Epithelial cell of proximal tubule (primary cell): ENCODE data around the gene FOXD2. TPM values are rescaled to one million over a fixed set of nuclear protein-coding genes. Genes with fewer than 3 reads are reported as not detected.

Experiments used
- DNase-seq: peaks from one replicate; pipeline ENCODE4 v3.0.0-alpha.2; 2011; ENCODE audit warnings: low read depth
- H3K4me3 ChIP-seq: 2 replicates; pipeline ENCODE4 v1.5.1; 2011; ENCODE audit warnings: low read depth, mild to moderate bottlenecking, low read length
- CTCF ChIP-seq: conservative IDR thresholded peaks from 2 replicates; pipeline ENCODE4 v1.5.1; 2012; ENCODE audit warnings: low read depth, mild to moderate bottlenecking, low read length
- total RNA-seq: library from RNA; depleted of rRNA; stranded (reverse); fragments of >200 nt; gene quantifications from 2 replicates; pipeline ENCODE4 v1.2.3, GENCODE V29; 2015

FOXD2 gene
- total RNA-seq, 1 donor from 2014 or later, result not detected

GRCh38 chr1:47468709-47469389 is 31.0 kb downstream of the FOXD2 start:
- TF ChIP-seq CTCF, result no peak
- no peak overlapping the region for H3K4me3 ChIP-seq
- DNase-seq, result no peak

GRCh38 chr1:47469390-47469759 is 31.5 kb downstream of the FOXD2 start:
- TF ChIP-seq CTCF, result no peak
- no peak overlapping the region for H3K4me3 ChIP-seq
- no peak for DNase-seq

- no peak for TF ChIP-seq CTCF
- no peak for DNase-seq
- H3K4me3 ChIP-seq, result no peak overlapping the region
Observed at GRCh38 chr1:47469910-47470309, 32.1 kb downstream of the FOXD2 start.

DNA sequence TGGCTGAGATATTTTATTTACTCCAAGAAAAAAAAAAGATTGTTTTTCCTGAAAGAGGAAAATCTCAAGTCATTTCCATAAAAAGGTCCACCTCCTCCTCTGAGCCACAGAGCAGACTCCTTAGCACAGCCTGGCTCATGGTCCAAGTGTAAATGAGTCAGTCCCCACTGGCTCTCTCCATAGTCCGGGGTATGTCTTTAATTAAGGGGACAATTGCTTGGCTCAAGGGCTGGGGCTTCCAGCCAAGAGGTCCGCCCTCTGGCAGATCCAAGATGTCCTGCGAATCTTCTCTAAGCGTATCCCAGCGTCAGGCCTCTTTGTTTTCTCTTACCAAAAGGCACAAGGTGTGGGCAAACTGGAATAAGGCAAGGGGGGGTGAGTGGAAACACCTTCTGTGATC is 33.3 kb downstream of the FOXD2 start:
- no peak for DNase-seq

GRCh38 chr1:47474278-47475193 is 36.7 kb downstream of the FOXD2 start:
- no peak for TF ChIP-seq CTCF

More for the DNA sequence above, 33.3 kb downstream of the FOXD2 start:
- H3K4me3 ChIP-seq, result no peak overlapping the region
- no peak for TF ChIP-seq CTCF

GRCh38 chr1:47477595-47478080 is 39.8 kb downstream of the FOXD2 start:
- DNase-seq, result no peak
- TF ChIP-seq CTCF, result no peak
- no peak overlapping the region for H3K4me3 ChIP-seq

More at GRCh38 chr1:47474278-47475193, 36.7 kb downstream of the FOXD2 start:
- no peak overlapping the region for H3K4me3 ChIP-seq
- DNase-seq, result no peak
